PFSK-1 (cell line): ENCODE measurements around the gene COX19.

ENCODE experiments used
- FOXP2 ChIP-seq: optimal IDR thresholded peaks from 2 replicates; pipeline ENCODE3; 2011; ENCODE audit warnings: borderline replicate concordance, control low read depth, inconsistent platforms; ENCODE audit not compliant: insufficient read depth; ENCODE audit errors: extremely low read length, extremely low read depth
- POLR2AphosphoS5 ChIP-seq: IDR thresholded peaks from 2 replicates; pipeline ENCODE4 v1.6.1; 2012; ENCODE audit warnings: low read depth, mild to moderate bottlenecking, control low read depth, low read length, moderate library complexity
- REST ChIP-seq, 2 experiments: IDR thresholded peaks; 2 replicates each; pipeline versions ENCODE4 v1.6.1 to v1.8.0; 2011 to 2012; ENCODE audit warnings: low read depth in 2 of 2, low read length in 2 of 2, control low read depth in 1 of 2, inconsistent platforms in 1 of 2, mild to moderate bottlenecking in 1 of 2, moderate library complexity in 1 of 2; ENCODE audit not compliant: insufficient read depth in 1 of 2
- SIN3A ChIP-seq: IDR thresholded peaks from 2 replicates; pipeline ENCODE4 v1.6.1; 2012; ENCODE audit warnings: mild to moderate bottlenecking, low read length, moderate library complexity, borderline replicate concordance; ENCODE audit not compliant: insufficient read depth
- TAF1 ChIP-seq: IDR thresholded peaks from 2 replicates; pipeline ENCODE4 v1.6.1; 2012; ENCODE audit warnings: low read length, control low read depth, borderline replicate concordance; ENCODE audit not compliant: insufficient read depth

The COX19 gene

GRCh38 chr7:992709-993607 lies 17.6 kb upstream of the COX19 start:
- TF ChIP-seq SIN3A: no peak
- TF ChIP-seq FOXP2: no peak
- TF ChIP-seq REST (IDR thresholded peaks at IDR 0.05; ENCODE audit: insufficient read depth in 1 of 2, low read depth in 2 of 2, low read length in 2 of 2): no peak
- TF ChIP-seq POLR2AphosphoS5: no peak
- peak; percentile 24; the same call in 1 of the 2 replicates for TF ChIP-seq TAF1

- TF ChIP-seq SIN3A (no peak), REST (IDR thresholded peaks at IDR 0.05; ENCODE audit: insufficient read depth in 1 of 2, low read depth in 2 of 2, low read length in 2 of 2) (no peak), TAF1 (no peak), FOXP2 (no peak), POLR2AphosphoS5 (no peak)
Observed at GRCh38 chr7:991729-992656, 16.6 kb upstream of the COX19 start.

- TF ChIP-seq SIN3A: no peak
- TF ChIP-seq REST (IDR thresholded peaks at IDR 0.05; ENCODE audit: insufficient read depth in 1 of 2, low read depth in 2 of 2, low read length in 2 of 2): no peak
- no peak for TF ChIP-seq POLR2AphosphoS5
- TF ChIP-seq TAF1: no peak
- no peak for TF ChIP-seq FOXP2
Observed at GRCh38 chr7:990933-991728, 15.8 kb upstream of the COX19 start.

GRCh38 chr7:990352-990932 lies 15.1 kb upstream of the COX19 start:
- TF ChIP-seq FOXP2 (no peak), SIN3A (no peak), POLR2AphosphoS5 (no peak), REST (IDR thresholded peaks at IDR 0.05; ENCODE audit: insufficient read depth in 1 of 2, low read depth in 2 of 2, low read length in 2 of 2) (no peak), TAF1 (no peak)
